ENCODE data around the gene PARD3.

PARD3 gene

DNA sequence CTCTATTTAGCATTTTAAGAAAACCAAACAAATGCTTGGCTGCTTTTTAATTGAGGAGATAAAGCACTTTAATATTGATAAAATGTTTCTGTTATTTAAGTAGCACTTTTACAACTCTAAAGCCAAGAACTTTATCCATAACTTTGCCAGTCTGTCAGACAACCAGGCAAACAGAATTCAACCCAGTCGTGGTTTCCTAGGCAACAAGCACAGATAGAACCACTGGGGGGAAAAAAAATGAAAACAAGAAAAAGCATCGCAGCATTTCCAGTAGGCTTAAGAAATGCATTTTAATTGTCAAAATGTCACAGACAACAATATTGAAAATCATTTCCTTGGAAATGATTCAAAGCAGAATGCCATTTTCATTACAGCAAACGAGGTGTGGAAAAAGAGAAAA, 323.4 kb downstream of the PARD3 start:
- no peaks in the 10 kb centered on the region for H3K36me3 ChIP-seq (ENCODE audit: low read depth)
- TF ChIP-seq, protein P1, sequence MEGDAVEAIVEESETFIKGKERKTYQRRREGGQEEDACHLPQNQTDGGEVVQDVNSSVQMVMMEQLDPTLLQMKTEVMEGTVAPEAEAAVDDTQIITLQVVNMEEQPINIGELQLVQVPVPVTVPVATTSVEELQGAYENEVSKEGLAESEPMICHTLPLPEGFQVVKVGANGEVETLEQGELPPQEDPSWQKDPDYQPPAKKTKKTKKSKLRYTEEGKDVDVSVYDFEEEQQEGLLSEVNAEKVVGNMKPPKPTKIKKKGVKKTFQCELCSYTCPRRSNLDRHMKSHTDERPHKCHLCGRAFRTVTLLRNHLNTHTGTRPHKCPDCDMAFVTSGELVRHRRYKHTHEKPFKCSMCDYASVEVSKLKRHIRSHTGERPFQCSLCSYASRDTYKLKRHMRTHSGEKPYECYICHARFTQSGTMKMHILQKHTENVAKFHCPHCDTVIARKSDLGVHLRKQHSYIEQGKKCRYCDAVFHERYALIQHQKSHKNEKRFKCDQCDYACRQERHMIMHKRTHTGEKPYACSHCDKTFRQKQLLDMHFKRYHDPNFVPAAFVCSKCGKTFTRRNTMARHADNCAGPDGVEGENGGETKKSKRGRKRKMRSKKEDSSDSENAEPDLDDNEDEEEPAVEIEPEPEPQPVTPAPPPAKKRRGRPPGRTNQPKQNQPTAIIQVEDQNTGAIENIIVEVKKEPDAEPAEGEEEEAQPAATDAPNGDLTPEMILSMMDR (IDR thresholded peaks at IDR 0.05; ENCODE audit: poor library complexity, severe bottlenecking) = no peak
- H3K9me3 ChIP-seq (ENCODE audit: severe bottlenecking) = no peaks in the 10 kb centered on the region
- H3K4me1 ChIP-seq (ENCODE audit: insufficient read depth, poor library complexity, severe bottlenecking) = peaks cover 53% of the 10 kb centered on the region
- DNase-seq (ENCODE audit: low spot score) (no peak), ATAC-seq (ENCODE audit: low read depth) (no peak)
- no peak overlapping the region for H3K4me3 ChIP-seq (ENCODE audit: severe bottlenecking)
- H3K27me3 ChIP-seq (ENCODE audit: insufficient read depth, poor library complexity, severe bottlenecking) = no peaks in the 10 kb centered on the region
- peak overlapping the region; percentile 86 for H3K27ac ChIP-seq (ENCODE audit: poor library complexity, severe bottlenecking)

DNA sequence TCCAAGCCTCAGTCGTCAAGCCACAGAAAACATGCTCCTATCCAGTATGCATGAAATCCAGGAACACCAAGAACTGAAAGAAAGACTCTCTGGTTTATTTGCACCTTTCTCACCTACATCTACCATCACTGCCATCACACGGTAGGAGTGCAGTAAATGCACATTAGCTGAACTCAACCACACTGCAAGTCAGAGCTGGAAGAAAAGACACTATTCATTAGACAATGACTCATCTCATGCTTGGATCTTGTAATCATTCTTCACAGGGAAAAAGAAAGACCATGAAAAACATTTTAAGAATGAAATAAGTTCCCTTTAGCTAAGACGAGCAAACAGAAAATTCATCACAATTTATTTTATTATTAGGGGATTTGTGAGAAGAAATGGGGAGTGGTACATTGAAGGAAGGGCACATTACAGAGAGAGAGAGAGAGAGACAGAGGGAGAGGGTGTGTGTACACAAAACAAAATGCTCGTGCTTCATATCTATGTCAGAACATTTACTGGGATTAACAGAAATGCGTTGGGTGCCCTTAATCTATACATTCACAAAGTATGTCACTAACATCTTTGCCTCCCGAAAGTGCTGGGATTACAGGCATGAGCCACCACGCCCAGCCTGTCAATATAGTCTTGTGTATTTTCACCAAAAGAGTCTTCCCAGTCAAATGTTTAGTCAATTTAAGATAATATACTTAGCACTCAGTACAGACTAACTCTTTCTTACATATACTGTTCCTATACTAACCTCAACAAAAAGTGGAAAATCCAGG, 324.9 kb downstream of the PARD3 start:
- H3K36me3 ChIP-seq (ENCODE audit: low read depth) = no peaks in the 10 kb centered on the region
- DNase-seq (ENCODE audit: low spot score) (no peak), ATAC-seq (ENCODE audit: low read depth) (peak; percentile 72)
- peak overlapping the region; percentile 86 for H3K27ac ChIP-seq (ENCODE audit: poor library complexity, severe bottlenecking)
- no peaks in the 10 kb centered on the region for H3K27me3 ChIP-seq (ENCODE audit: insufficient read depth, poor library complexity, severe bottlenecking)
- TF ChIP-seq, protein P1 (IDR thresholded peaks at IDR 0.05; ENCODE audit: poor library complexity, severe bottlenecking) = peak; percentile 49
- peaks cover 53% of the 10 kb centered on the region for H3K4me1 ChIP-seq (ENCODE audit: insufficient read depth, poor library complexity, severe bottlenecking)
- H3K4me3 ChIP-seq (ENCODE audit: severe bottlenecking) = no peak overlapping the region
- H3K9me3 ChIP-seq (ENCODE audit: severe bottlenecking) = no peaks in the 10 kb centered on the region

DNA sequence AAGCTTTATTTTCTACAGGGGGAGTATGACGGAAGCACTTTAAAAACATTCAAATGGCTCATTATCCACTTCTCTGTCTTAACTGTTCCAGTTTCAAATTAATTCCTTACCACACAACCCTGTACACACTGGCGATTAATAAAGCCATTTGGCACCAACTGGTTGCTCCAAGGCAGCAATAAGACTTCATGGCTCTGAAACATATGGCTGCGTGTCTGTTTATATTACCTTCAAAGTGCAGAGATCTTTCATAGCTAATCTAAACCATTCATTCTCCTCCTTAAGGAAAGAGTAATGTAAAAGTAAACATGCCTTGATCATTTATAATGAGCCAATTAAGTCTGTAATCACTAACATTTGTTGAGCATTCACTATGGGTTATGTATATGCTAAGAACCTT, 325.7 kb downstream of the PARD3 start:
- ATAC-seq (ENCODE audit: low read depth) = no peak
- H3K4me1 ChIP-seq (ENCODE audit: insufficient read depth, poor library complexity, severe bottlenecking) = peaks cover 48% of the 10 kb centered on the region
- H3K9me3 ChIP-seq (ENCODE audit: severe bottlenecking) = no peaks in the 10 kb centered on the region

DNA sequence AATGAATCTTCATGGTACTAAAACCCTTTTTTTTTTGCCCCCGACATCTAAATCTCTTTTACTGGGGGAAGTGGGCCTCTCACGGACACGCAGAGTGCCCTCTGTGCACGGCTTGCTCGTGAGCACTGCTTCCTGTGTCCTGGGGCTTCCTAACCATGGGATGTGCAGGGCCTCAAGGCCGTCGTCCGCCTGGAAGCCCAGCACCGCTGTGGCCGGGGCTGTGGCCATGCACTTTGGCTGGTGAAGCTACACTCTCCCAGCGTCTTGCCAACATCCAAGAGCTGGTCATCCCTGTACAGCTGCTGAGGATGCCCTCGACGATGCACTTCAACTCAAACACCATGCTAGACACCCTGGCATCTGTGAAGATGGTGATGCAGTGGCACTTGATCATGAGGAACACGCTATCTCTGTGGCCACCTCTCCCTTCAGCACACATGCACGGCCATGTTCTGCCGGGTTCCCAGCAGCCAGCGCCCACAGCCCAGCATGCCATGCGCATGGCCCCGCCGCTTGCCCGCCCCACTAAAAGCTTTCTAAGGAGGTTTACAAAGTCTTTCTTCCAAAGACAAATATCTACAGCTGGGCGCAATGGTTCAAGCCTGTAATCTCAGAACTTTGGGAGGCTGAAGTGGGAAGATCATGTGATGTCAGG, 326.5 kb downstream of the PARD3 start:
- H3K4me3 ChIP-seq (ENCODE audit: severe bottlenecking) = no peak overlapping the region
- TF ChIP-seq, protein P1 (IDR thresholded peaks at IDR 0.05; ENCODE audit: poor library complexity, severe bottlenecking) = no peak
- ATAC-seq (ENCODE audit: low read depth) (no peak), DNase-seq (ENCODE audit: low spot score) (no peak)
- no peak overlapping the region for H3K27ac ChIP-seq (ENCODE audit: poor library complexity, severe bottlenecking)
- peaks cover 40% of the 10 kb centered on the region for H3K4me1 ChIP-seq (ENCODE audit: insufficient read depth, poor library complexity, severe bottlenecking)
- H3K36me3 ChIP-seq (ENCODE audit: low read depth) = no peaks in the 10 kb centered on the region
- no peaks in the 10 kb centered on the region for H3K9me3 ChIP-seq (ENCODE audit: severe bottlenecking)
- no peaks in the 10 kb centered on the region for H3K27me3 ChIP-seq (ENCODE audit: insufficient read depth, poor library complexity, severe bottlenecking)

More for the DNA sequence above, 325.7 kb downstream of the PARD3 start:
- Histone ChIP-seq H3K36me3 (ENCODE audit: low read depth) (no peaks in the 10 kb centered on the region), H3K4me3 (ENCODE audit: severe bottlenecking) (no peak overlapping the region), H3K27me3 (ENCODE audit: insufficient read depth, poor library complexity, severe bottlenecking) (no peaks in the 10 kb centered on the region), H3K27ac (ENCODE audit: poor library complexity, severe bottlenecking) (peak overlapping the region; percentile 86)
- TF ChIP-seq, protein P1 (IDR thresholded peaks at IDR 0.05; ENCODE audit: poor library complexity, severe bottlenecking) = no peak
- no peak for DNase-seq (ENCODE audit: low spot score)

DNA sequence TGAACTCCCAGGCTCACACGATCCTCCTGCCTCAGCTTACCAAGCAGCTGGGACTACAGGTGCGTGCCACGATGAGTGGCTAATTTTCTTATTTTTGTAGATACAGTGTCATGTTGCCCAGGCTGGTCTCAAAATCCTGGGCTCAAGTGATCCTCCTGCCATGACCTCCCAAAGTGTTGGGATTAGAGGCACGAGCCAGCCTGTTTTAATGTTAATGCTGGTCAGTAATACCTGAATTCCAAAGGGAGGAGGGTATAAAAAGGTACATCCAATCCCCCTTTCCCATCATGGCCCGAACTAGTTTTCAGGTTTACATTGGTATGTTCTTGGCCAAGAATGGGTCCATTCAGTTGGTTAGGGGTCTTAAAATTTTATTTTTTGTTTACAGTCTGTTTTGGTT, 329.1 kb downstream of the PARD3 start:
- TF ChIP-seq, protein P1 (IDR thresholded peaks at IDR 0.05; ENCODE audit: poor library complexity, severe bottlenecking) = no peak
- ATAC-seq (ENCODE audit: low read depth) = no peak
- no peaks in the 10 kb centered on the region for H3K36me3 ChIP-seq (ENCODE audit: low read depth)
- no peak overlapping the region for H3K4me3 ChIP-seq (ENCODE audit: severe bottlenecking)
- DNase-seq (ENCODE audit: low spot score) = no peak
- no peaks in the 10 kb centered on the region for H3K27me3 ChIP-seq (ENCODE audit: insufficient read depth, poor library complexity, severe bottlenecking)
- no peak overlapping the region for H3K27ac ChIP-seq (ENCODE audit: poor library complexity, severe bottlenecking)
- H3K4me1 ChIP-seq (ENCODE audit: insufficient read depth, poor library complexity, severe bottlenecking) = peaks cover 16% of the 10 kb centered on the region
- H3K9me3 ChIP-seq (ENCODE audit: severe bottlenecking) = no peaks in the 10 kb centered on the region
